HG03457 (cell line): ENCODE measurements around the gene DUOX2.
"Not testable (repeated sequence)": the region's sequence is repeated elsewhere in the genome, so short reads cannot be mapped to it uniquely, and the experiment has no call there.

Experiments
- ATAC-seq: cut with Tn5 transposase; IDR thresholded peaks from one replicate; pipeline ENCODE4 v1.9.1; 2021; ENCODE audit warnings: moderate number of reproducible peaks; ENCODE audit not compliant: unreplicated experiment

DUOX2 gene

DNA sequence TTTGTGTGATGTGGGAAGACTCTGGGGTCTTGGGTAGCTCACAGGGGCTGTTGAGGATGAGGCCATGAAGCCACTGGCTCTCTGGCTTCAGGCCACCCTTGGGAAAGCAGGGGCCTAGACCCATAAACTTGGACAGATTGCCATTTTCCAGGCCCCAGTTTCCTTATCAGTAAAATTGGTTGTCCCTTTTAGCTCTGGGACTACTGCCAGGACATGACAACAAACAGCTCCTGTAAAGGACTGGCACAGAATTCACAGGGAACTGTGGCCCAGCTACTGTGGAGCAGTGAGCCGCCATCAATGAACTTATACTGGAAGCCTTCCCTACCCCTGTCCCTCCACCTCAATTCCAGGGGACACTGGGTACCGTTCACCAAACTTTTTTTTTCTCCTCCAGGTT is 36.6 kb downstream of the DUOX2 start:
- ATAC-seq = not testable (repeated sequence)

DNA sequence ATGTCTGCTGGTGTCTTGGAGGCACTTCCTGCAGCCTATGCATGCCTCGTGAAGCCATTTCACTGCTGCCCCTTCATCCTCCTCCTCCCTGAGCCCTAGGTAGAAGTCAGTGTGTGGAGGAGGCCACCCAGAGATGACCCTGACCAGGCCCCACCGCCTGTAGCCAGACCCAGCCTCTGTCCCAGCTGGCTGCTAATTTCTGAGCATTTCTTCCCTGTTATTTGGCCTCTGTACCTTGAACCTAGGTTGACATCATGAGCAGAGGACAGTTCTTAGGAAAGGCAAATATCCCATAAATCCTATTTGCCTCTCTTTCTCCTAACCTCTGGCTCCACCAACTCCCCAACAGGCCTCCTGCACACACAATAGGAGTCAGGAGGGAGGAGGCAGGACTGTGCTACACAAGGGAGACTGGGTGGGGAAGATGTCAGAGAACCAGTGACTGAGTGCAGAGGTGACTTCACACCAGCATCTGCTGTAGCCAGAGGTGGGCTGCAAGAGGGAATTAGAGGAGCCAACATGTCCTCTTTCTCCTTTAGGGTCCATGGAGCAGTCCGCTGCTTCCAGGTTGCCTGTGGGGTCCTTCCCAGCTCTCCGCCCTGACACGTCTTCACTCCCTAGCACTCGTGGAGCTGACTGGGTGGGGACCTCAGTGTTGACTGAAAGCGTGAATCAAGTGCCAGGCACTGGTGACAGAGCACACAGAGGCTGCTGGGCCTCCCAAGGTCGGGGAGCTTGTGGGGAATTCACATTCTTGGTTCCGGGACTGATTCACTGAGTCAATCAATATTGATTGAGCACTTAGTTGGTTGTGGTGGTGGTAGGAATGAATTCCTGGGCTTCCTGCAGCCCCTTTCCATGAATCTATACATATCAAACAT is 38.3 kb downstream of the DUOX2 start:
- not testable (repeated sequence) for ATAC-seq

DNA sequence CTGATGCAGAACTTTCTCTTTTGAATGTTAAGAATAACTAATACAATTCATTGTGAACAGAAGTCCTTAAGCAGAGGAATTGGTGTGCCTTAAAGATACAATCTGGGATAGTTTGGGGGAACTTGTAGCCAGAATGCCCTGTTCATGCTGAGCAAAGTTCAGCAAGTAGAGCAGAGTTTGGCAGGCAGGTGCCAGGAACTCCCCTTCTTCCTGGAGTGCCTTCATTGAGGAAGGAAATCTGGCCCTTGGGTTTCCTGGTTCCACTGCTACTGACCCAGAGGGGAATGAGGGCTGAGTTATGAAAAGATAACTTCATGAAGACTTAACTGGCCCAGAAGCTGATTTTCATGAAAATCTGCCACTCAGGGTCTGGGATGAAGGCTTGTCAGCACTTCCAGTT is 40.4 kb downstream of the DUOX2 start:
- not testable (repeated sequence) for ATAC-seq

DNA sequence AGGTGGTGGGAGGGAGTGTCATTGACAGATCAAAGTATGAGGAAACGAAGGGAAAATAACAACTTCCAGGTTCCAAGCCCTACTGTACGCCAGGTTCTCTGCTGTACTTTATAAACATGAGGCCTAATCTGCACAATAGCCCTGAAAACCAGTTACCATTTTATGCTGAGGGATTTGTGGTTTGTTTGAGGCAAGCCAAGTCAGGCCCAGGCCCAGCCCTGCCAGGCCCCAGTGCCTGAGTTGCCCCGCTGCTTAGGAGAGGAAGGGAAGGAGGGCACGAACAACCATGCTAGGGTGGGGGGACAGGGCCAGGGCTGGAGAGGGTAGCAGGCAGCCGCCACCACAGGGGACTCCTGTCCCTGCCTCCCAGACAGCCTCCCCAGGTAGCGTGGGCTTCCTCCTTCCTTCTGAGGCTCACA is 44.0 kb downstream of the DUOX2 start:
- not testable (repeated sequence) for ATAC-seq

GRCh38 chr15:45064386-45064785 is 49.6 kb downstream of the DUOX2 start:
- ATAC-seq = no peak

DNA sequence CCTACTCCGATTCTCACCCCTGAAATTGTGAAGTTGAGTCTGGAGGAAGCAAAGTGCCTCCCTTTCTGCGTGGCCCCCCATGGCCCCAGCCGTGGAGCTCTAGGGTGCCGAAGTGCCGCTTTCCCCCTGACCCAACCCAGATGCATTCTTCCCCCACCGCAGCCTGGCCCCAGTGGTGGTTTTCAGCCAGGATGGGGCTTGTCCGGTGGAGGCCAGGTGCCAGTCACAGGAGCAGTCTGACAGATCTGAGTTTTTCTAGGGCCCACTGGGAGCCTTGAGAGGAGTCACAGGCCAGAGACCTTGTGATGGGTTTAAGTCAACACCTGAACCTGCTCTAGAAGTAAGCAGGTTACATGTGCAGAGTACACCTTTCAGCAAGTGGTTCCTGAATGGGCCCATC is 51.7 kb downstream of the DUOX2 start:
- ATAC-seq = not testable (repeated sequence)

GRCh38 chr15:45058690-45059675 is 55.0 kb downstream of the DUOX2 start:
- not testable (repeated sequence) for ATAC-seq

GRCh38 chr15:45052676-45053075 is 61.3 kb downstream of the DUOX2 start:
- ATAC-seq = not testable (repeated sequence)

DNA sequence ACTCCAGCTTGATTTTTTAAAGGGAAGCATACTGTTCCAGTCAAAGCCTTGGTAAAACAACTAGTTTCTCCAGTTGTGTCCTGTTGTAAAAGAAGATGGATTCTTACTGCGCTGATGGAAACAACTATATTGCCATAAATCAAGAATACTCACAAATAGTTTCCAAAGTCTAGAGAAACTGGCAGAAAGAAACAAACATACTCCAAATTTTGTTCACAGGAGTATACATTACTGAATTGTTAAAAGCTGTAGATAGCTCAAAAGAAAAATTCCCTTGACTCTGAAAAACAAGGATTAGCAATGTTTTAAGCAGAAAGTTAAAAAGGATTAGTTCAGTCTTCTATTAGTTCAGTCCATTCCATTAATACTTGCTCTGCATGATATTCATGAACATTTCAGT is 63.4 kb downstream of the DUOX2 start:
- ATAC-seq = no peak

DNA sequence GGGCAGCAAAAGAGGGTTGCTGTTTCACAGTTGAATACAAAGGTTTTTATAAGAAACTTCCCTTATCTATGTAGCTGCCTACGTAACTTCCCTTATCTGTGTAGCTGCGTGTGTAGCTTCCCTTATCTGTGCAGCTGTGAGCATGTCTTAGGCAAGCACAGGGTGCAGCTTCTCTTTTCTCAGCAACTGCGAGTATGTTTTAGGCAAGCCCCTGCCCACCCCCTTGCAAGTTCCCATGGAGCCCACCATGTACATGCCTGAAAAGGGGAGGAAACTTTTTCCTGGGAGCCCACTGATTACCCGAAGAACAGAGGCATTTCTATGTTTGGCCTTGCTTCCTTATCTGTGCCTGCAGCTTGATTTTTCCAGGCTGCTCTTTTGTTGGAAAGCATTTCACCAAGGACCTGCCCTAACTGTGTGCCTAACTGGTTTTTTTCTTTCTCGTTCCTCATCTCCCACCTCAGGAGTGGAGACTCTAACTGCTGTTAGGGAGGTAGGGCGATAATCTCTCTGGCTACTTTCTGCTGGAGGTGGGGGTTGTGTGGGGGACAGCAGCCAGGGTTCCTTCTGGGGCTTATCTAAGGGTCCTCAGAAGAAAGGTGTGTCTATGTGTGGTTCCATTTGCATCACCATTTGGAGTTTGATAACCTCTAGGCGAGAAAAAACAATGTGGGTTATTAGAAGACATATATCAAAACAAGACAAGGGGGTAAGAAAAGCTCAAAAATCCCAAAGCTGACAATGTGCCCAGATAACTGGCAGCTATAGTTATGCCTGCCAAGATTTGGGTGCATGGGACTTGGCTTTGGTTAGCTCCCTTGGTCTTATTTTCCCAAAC is 65.0 kb downstream of the DUOX2 start:
- ATAC-seq = no peak

DNA sequence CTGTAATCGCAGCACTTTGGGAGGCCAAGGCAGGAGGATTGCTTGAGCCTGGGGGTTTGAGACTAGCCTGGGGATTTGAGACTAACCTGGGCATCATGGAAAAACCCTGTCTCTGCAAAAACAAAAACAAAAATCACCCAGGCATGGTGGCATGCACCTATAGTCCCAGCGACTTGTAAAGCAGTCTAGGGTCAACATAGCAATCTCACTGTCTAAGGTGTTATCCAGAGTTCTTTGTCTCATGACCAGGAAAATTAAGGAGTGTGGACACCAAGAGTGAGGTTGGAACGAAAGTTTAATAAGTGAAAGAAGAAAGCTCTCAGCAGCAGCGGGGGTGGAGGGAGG is 65.6 kb downstream of the DUOX2 start:
- not testable (repeated sequence) for ATAC-seq

DNA sequence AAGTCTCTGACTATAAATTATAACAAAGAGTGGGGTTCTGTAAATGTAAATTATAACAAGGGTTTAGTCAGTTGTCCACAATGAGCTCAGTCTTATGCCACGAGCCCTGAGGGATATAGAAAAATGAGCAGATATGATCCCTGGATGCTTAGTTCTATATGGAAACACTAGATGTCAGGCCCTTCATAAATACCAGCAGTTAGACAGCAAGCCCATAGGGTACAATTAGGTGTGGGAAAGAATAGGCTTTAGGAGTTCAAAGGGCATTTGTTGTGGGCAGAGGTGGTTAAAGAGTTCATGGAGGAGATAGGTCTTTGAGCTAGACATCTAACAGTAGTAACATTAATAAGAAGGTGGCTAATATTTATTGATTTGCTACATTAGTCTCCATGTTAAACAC is 69.7 kb downstream of the DUOX2 start:
- not testable (repeated sequence) for ATAC-seq

DNA sequence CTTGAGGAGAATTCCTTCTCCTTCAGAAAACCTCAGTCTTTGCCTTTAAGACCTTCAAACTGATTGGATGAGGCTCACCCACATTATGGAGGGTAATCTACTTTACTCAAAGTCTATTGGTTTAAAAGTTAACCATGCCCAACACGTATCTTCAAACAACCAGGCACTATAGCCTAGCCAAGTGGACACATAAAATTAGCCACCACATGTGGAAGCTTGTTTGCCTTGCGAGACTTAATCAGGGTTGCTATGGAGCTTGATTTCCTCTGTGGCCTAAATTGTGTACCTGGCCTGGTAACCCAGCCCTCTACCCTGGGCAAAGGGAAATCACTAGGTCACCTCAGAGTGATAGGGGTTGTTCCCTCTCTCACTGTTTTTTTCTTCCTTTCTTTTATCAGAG is 71.1 kb downstream of the DUOX2 start:
- ATAC-seq = not testable (repeated sequence)
